Activated B cell treated with CpG ODN at 0.5 μM for 24 hours (primary cell): ENCODE results near the gene ALDH1L2. TPM values are rescaled to one million over a fixed set of nuclear protein-coding genes. Genes with fewer than 3 reads are reported as not detected.

Experiments
- ATAC-seq: fragments of 200-7000 bp; cut with Tn5 transposase; one replicate; pipeline ENCODE4 v1.10.0; 2021; ENCODE audit warnings: low read depth, mild to moderate bottlenecking, moderate library complexity
- CTCF ChIA-PET: fragments of 350-600 bp; sonication (Branson Sonifier 250); formaldehyde crosslinking; loops from one replicate; lab custom pipeline; 2021; ENCODE audit warnings: antibody characterized with exemption; lab: Charles Lee
- POLR2A ChIA-PET: fragments of 350-600 bp; sonication (Branson Sonifier 250); formaldehyde crosslinking; loops from one replicate; lab custom pipeline; 2021; ENCODE audit warnings: antibody characterized with exemption; lab: Charles Lee
- DNase-seq: peaks from one replicate; pipeline ENCODE4 v3.0.0; 2022
- H3K27ac Mint-ChIP-seq: one replicate; pipeline ENCODE4 v1.8.0; 2020; ENCODE audit warnings: mixed read lengths
- H3K27me3 Mint-ChIP-seq: one replicate; pipeline ENCODE4 v1.8.0; 2021; ENCODE audit warnings: mixed read lengths
- H3K36me3 Mint-ChIP-seq: one replicate; pipeline ENCODE4 v1.8.0; 2021; ENCODE audit warnings: low read depth, mixed read lengths
- H3K4me1 Mint-ChIP-seq: one replicate; pipeline ENCODE4 v1.8.0; 2021; ENCODE audit warnings: mixed read lengths
- H3K4me3 Mint-ChIP-seq: one replicate; pipeline ENCODE4 v1.8.0; 2020; ENCODE audit warnings: mild to moderate bottlenecking, mixed read lengths
- H3K9me3 Mint-ChIP-seq: one replicate; pipeline ENCODE4 v1.8.0; 2020; ENCODE audit warnings: mixed read lengths
- intact Hi-C: fragments of 100-400 bp; cut with micrococcal nuclease; formaldehyde crosslinking; loops from one replicate; pipeline ENCODE4 v1.15.1; 2024
- total RNA-seq: library from RNA; stranded (reverse); gene quantifications from 2 replicates; pipeline ENCODE4 v1.2.3, GENCODE V29; 2022
- TF ChIP-seq, protein P1 (sequence below): fragments of 200-600 bp; IDR thresholded peaks from one replicate; pipeline ENCODE4 v1.8.0; 2022; ENCODE audit warnings: antibody characterized with exemption, mild to moderate bottlenecking

The ALDH1L2 gene
- total RNA-seq, 1 donor from 2014 or later = 6.5 TPM

DNA sequence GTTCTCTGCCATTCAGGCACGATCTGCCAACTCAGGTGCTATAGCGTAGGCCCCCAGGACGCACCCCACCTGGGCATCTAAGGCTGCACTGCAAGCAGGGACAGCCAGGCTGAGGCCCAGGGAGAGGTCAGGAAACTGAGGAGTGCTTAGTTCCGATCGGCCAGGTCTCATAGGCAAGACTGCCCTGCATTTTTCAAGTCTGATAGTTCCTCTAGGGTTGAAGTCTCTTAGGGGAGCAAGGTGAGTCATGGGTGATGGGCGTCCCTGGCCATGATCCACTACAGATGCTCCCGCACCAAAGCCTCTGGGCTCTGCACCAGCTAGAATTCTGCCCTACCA is 84.9 kb downstream of the ALDH1L2 start:
- Mint-ChIP-seq H3K27me3 (no peaks in the 10 kb centered on the region), H3K27ac (no peak overlapping the region), H3K36me3 (peaks cover 94% of the 10 kb centered on the region), H3K4me3 (no peak overlapping the region), H3K9me3 (peaks cover 3% of the 10 kb centered on the region), H3K4me1 (no peaks in the 10 kb centered on the region)
- POLR2A ChIA-PET = no interaction called here
- no peak for DNase-seq
- intact Hi-C loops = no loop called here
- CTCF ChIA-PET = no interaction called here
- ATAC-seq = no peak
- TF ChIP-seq, protein P1, sequence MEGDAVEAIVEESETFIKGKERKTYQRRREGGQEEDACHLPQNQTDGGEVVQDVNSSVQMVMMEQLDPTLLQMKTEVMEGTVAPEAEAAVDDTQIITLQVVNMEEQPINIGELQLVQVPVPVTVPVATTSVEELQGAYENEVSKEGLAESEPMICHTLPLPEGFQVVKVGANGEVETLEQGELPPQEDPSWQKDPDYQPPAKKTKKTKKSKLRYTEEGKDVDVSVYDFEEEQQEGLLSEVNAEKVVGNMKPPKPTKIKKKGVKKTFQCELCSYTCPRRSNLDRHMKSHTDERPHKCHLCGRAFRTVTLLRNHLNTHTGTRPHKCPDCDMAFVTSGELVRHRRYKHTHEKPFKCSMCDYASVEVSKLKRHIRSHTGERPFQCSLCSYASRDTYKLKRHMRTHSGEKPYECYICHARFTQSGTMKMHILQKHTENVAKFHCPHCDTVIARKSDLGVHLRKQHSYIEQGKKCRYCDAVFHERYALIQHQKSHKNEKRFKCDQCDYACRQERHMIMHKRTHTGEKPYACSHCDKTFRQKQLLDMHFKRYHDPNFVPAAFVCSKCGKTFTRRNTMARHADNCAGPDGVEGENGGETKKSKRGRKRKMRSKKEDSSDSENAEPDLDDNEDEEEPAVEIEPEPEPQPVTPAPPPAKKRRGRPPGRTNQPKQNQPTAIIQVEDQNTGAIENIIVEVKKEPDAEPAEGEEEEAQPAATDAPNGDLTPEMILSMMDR = no peak

DNA sequence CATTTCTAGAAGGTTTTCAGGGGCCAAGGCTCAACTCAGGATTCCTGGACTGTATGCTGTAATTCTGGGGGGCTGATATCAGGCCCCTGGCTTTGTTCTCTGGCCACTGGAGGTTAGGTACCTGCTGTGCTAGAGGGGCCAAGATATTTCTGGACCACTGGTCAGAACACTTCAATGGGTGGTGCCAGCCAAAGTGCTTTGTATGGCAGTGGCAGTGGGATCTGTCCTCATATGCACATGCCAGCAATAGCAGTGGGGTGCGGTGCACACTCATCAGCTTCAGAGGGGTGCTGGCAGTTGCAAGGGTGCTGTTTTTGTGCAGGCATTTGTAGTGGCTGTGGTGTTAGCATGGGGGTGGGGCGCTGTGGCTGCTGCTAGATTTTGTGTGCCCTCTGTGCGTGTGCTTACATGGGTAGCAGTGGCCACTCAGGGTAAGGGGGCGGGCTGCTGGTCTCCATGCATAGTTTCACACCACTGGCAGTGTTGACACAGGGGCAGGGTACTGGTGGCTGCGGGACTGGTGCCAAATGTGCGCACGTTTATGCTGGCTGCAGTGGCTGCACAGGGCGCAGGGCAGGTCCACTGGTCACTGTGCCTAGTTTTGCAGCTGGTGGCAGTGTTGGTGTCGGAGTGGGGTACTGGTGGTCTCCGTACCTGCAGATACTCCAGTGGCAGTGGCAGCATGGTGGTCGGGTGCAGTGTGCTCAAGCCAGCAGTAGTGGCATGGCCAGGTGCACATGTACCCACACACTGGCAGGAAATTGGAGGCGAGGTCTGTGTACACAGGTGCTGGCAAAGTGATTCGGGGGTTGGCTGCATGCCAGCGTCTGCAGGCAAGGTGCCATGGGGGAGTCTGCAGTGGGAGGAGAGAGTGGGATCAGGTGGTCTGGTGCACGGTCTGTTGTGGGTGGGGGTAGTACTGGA is 85.6 kb downstream of the ALDH1L2 start:
- Mint-ChIP-seq H3K9me3 (peaks cover 3% of the 10 kb centered on the region), H3K27me3 (no peaks in the 10 kb centered on the region), H3K4me3 (no peak overlapping the region), H3K27ac (no peak overlapping the region), H3K4me1 (no peaks in the 10 kb centered on the region), H3K36me3 (peaks cover 94% of the 10 kb centered on the region)
- ChIA-PET CTCF (no interaction called here), POLR2A (no interaction called here)
- intact Hi-C loops = no loop called here
- TF ChIP-seq, protein P1 = no peak
- ATAC-seq (no peak), DNase-seq (no peak)

DNA sequence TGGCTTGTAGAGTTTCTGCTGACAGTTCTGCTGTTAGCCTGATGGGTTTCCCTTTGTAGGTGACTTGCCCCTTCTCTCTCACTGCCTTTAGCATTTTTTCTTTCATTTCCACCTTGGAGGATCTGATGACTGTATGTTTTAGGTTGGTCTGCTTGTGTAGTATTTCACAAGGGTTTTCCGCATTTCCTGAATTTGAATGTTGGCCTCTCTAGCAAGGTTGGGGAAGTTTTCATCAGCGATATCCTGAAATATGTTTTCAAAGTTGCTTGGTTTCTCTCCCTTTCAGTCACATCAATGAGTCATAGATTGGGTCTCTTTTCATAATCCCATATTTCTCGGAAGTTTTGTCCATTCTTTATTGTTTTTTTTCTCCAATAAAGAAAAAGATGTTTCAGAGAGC is 86.7 kb downstream of the ALDH1L2 start:
- CTCF ChIA-PET = no interaction called here
- TF ChIP-seq, protein P1 = no peak
- DNase-seq (no peak), ATAC-seq (no peak)
- POLR2A ChIA-PET = no interaction called here
- intact Hi-C loops = no loop called here
- Mint-ChIP-seq H3K4me1 (no peaks in the 10 kb centered on the region), H3K27me3 (no peaks in the 10 kb centered on the region), H3K36me3 (peaks cover 93% of the 10 kb centered on the region), H3K27ac (no peak overlapping the region), H3K4me3 (no peak overlapping the region), H3K9me3 (peaks cover 3% of the 10 kb centered on the region)

DNA sequence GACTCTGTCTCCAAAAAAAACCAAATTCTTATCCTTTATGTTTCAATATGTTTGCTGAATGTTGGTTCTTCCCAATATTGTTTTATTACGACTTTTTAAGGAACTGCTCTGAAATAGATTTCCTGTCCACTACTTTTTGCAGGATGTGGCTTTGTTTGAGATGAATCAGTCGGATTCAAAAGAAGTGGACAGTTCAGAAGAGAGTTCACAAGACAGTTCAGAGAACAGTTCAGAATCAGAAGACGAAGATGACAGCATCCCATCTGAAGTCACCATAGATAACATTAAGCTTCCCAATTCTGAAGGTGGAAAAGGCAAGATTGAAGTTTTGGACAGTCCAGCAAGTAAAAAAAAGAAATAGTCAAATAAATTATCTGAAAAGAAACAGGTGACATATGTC is 89.9 kb downstream of the ALDH1L2 start:
- POLR2A ChIA-PET = interaction anchor here (0.6 kb wide), 1 partner anchor 12 kb away, joined by 7 read pairs; no protein-coding TSS in a partner anchor
- Mint-ChIP-seq H3K9me3 (peaks cover 2% of the 10 kb centered on the region), H3K27ac (no peak overlapping the region), H3K4me1 (no peaks in the 10 kb centered on the region), H3K36me3 (peaks cover 93% of the 10 kb centered on the region), H3K27me3 (no peaks in the 10 kb centered on the region), H3K4me3 (no peak overlapping the region)
- intact Hi-C loops = no loop called here
- CTCF ChIA-PET = no interaction called here
- DNase-seq (no peak), ATAC-seq (no peak)
- TF ChIP-seq, protein P1 = no peak

DNA sequence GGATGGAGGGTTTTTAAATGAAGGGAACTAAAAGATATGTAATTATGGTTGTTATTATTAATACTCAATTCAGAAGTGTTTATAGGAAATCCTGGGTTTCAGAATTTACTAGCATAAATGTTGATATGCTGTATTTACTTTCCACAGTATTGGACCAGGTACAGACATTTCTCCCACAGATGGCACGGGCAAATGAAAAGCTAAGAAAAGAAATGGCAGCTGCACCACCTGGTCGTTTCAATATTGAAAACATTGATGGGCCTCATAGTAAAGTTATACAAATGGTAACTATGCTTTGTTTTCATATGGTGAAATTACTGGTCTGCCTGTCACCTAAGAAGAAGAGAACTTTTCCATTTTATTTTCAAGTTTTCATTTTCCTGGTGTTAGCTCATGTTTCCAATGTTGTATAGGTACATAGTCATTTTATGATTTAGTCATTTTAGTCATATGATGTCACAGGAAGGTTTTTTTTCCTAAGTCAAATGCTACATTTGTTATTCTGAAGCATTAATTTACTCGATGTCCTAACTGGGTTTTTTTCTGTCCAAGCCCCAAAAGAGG is 92.6 kb downstream of the ALDH1L2 start:
- Mint-ChIP-seq H3K27me3 (no peaks in the 10 kb centered on the region), H3K4me1 (peaks cover 15% of the 10 kb centered on the region), H3K4me3 (no peak overlapping the region), H3K9me3 (peaks cover 2% of the 10 kb centered on the region), H3K36me3 (peaks cover 75% of the 10 kb centered on the region), H3K27ac (no peak overlapping the region)
- ChIA-PET CTCF (no interaction called here), POLR2A (no interaction called here)
- TF ChIP-seq, protein P1 = no peak
- ATAC-seq (no peak), DNase-seq (no peak)
- intact Hi-C loops = no loop called here
